Central memory CD4-positive, alpha-beta T cell (primary cell): ENCODE data around the gene HIPK2.

Source experiments
- DNase-seq: peaks from one replicate; pipeline ENCODE4 v3.0.0; 2022

The HIPK2 gene

GRCh38 chr7:139523968-139524815 is 253.6 kb downstream of the HIPK2 start:
- no peak for DNase-seq

GRCh38 chr7:139523199-139523941 is 254.4 kb downstream of the HIPK2 start, which contains the start of gene CLEC2L:
Gene CLEC2L (plus strand): TSS chr7:139523685. CDS start chr7:139523928, 243 bp downstream.
- no peak for DNase-seq

GRCh38 chr7:139522830-139523198 is 255.0 kb downstream of the HIPK2 start:
- no peak for DNase-seq

GRCh38 chr7:139521439-139521838 is 256.4 kb downstream of the HIPK2 start:
- no peak for DNase-seq

GRCh38 chr7:139515266-139515665 is 262.5 kb downstream of the HIPK2 start:
- no peak for DNase-seq
